Effector memory CD8-positive, alpha-beta T cell (primary cell): ENCODE results near the gene TSKS.
A peak's percentile ranks its signal among the peaks of the same experiment; 100 is the strongest.
"Not testable (repeated sequence)": the region's sequence is repeated elsewhere in the genome, so short reads cannot be mapped to it uniquely, and the experiment has no call there.

Source experiments
- ATAC-seq: fragments of 150-1000 bp; cut with Tn5 transposase; replicated peaks from 2 replicates; pipeline ENCODE4 v1.10.0; 2021; ENCODE audit warnings: mild to moderate bottlenecking, moderate library complexity
- DNase-seq, 3 experiments: peaks; one replicate each; pipeline ENCODE4 v3.0.0; 2021
- H3K27ac Mint-ChIP-seq, 2 donors: one replicate each; pipeline ENCODE4 v1.8.0; 2022; ENCODE audit warnings: mild to moderate bottlenecking in 2 of 2, mixed read lengths in 2 of 2, moderate library complexity in 2 of 2
- H3K27me3 Mint-ChIP-seq, 2 donors: one replicate each; pipeline ENCODE4 v1.8.0; 2022; ENCODE audit warnings: mixed read lengths in 2 of 2
- H3K36me3 Mint-ChIP-seq: one replicate; pipeline ENCODE4 v1.8.0; 2022; ENCODE audit warnings: mild to moderate bottlenecking, moderate library complexity, mixed read lengths; ENCODE audit not compliant: insufficient read depth
- H3K4me1 Mint-ChIP-seq, 2 donors: one replicate each; pipeline ENCODE4 v1.8.0; 2022; ENCODE audit warnings: low read depth in 2 of 2, mixed read lengths in 2 of 2
- H3K4me3 Mint-ChIP-seq, 2 donors: one replicate each; pipeline ENCODE4 v1.8.0; 2022; ENCODE audit warnings: mild to moderate bottlenecking in 2 of 2, mixed read lengths in 2 of 2, moderate library complexity in 2 of 2
- H3K9me3 Mint-ChIP-seq, 2 donors: one replicate each; pipeline ENCODE4 v1.8.0; 2022; ENCODE audit warnings: mixed read lengths in 2 of 2

Gene TSKS

GRCh38 chr19:49746206-49746958 is 16.7 kb downstream of the TSKS start:
- DNase-seq (peak; percentile 8 to 35 (median 35)), ATAC-seq (peak; percentile 75)
- Mint-ChIP-seq H3K36me3 (no peaks in the 10 kb centered on the region), H3K9me3 (no peaks in the 10 kb centered on the region), H3K27ac (no peak overlapping the region), H3K4me3 (peak overlapping the region in 1 of 2 donors; percentile 25), H3K4me1 (peaks cover 0 to 6% of the 10 kb centered on the region in 2 donors), H3K27me3 (no peaks in the 10 kb centered on the region)

DNA sequence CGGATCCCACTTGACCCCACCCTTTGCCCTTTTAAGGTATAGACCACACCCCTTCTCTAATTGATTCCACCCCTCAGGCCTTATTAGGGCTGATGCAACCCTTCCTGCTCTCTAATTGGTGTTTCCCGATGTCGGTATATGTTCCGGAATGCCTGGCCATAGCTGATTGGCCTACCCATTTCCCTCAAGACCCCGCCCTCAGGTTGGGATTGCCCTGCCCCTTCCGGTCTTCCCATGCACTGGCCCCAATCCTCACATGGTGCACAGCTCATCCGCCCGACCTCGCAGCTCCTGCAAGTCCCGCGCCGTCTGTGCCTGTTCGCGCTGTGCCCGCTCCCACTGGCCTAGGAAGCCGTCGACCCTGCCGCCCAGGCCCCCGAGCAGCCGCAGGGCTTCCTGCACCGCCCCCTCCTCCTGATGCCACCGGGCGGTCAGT is 18.1 kb downstream of the TSKS start:
- no peak for DNase-seq
- Mint-ChIP-seq H3K4me1 (peaks cover 0 to 6% of the 10 kb centered on the region in 2 donors), H3K4me3 (no peak overlapping the region), H3K36me3 (no peaks in the 10 kb centered on the region), H3K27ac (no peak overlapping the region), H3K27me3 (no peaks in the 10 kb centered on the region), H3K9me3 (no peaks in the 10 kb centered on the region)
- no peak for ATAC-seq

- H3K27ac Mint-ChIP-seq = no peak overlapping the region
- no peak overlapping the region for H3K4me3 Mint-ChIP-seq
- no peaks in the 10 kb centered on the region for H3K9me3 Mint-ChIP-seq
- H3K36me3 Mint-ChIP-seq = peaks cover 3% of the 10 kb centered on the region
- no peaks in the 10 kb centered on the region for H3K27me3 Mint-ChIP-seq
- ATAC-seq = no peak
- H3K4me1 Mint-ChIP-seq = peaks cover 6 to 8% of the 10 kb centered on the region in 2 donors
- DNase-seq = no peak
Observed at GRCh38 chr19:49741210-49741844, 21.8 kb downstream of the TSKS start.

DNA sequence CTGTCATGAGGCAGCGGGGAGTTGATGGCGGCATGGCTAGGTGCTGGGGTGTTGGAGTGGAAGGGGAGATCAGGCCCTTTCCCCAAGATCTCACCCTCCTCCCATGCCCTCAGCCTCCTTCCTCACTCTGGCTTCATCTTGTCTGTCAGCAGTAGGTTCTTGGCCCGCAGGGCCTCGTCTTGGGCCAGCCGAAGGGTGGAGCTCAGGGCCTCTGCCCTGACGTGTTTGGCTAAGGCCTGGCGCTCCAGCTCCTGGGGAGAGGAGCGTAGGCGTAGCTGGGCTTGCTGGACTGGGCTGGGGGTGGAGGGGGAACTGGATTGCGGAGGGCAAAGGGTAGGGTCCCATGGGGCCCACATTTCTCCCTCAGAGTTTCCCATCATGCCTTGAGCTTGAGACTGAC is 23.2 kb downstream of the TSKS start:
- no peak overlapping the region for H3K27ac Mint-ChIP-seq
- H3K4me3 Mint-ChIP-seq = no peak overlapping the region
- H3K36me3 Mint-ChIP-seq = peaks cover 3% of the 10 kb centered on the region
- H3K27me3 Mint-ChIP-seq = peaks cover 0 to 8% of the 10 kb centered on the region in 2 donors
- H3K9me3 Mint-ChIP-seq = no peaks in the 10 kb centered on the region
- ATAC-seq (no peak), DNase-seq (no peak)
- peaks cover 6 to 7% of the 10 kb centered on the region in 2 donors for H3K4me1 Mint-ChIP-seq

DNA sequence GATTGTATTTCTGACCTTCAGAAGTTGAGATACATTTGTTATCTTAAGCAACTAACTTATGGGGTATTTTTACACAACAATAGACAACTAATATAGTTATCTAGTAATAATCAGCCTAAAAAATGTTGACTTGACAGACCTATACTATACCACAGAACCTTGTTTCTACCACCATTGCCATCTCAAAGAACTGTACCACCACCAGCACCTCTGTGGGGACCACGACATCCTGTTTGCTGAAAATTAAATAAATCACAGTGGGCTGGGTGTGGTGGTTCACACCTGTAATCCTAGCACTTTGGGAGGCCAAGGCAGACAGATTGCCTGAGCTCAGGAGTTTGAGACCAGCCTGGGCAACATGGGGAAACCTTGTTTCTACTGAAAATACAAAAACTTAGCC is 24.0 kb downstream of the TSKS start:
- H3K4me3 Mint-ChIP-seq = no peak overlapping the region
- peaks cover 6 to 7% of the 10 kb centered on the region in 2 donors for H3K4me1 Mint-ChIP-seq
- peaks cover 3% of the 10 kb centered on the region for H3K36me3 Mint-ChIP-seq
- H3K27me3 Mint-ChIP-seq = peaks cover 0 to 9% of the 10 kb centered on the region in 2 donors
- no peak overlapping the region for H3K27ac Mint-ChIP-seq
- ATAC-seq (peak; percentile 48), DNase-seq (no peak)
- no peaks in the 10 kb centered on the region for H3K9me3 Mint-ChIP-seq

GRCh38 chr19:49738268-49738667 is 24.8 kb downstream of the TSKS start:
- Mint-ChIP-seq H3K36me3 (peaks cover 3% of the 10 kb centered on the region), H3K4me3 (no peak overlapping the region), H3K4me1 (peaks cover 6 to 7% of the 10 kb centered on the region in 2 donors), H3K27ac (peak overlapping the region in 1 of 2 donors; percentile 35), H3K9me3 (no peaks in the 10 kb centered on the region), H3K27me3 (peaks cover 0 to 9% of the 10 kb centered on the region in 2 donors)
- ATAC-seq (no peak), DNase-seq (no peak)

DNA sequence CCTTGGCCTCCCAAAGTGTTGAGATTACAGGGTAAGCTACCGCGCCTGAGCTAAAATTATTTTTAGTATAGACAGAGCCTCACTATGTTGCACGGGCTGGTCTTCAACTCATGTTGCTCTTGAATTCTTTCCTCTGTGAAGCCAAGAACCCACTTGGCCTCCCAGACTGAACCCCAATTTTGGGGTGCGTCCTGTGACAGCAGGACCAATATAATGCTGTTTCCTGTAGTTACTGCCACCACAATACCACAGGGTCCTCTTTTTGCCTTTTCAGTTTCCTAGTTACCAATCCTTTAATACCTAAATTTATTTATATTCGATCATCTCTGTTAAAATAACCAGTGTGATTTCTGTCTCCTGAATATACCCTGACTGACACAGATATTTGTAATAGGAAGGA is 32.9 kb downstream of the TSKS start:
- Mint-ChIP-seq H3K36me3 (no peaks in the 10 kb centered on the region), H3K27me3 (peaks cover 3 to 6% of the 10 kb centered on the region in 2 donors), H3K4me3 (no peak overlapping the region), H3K9me3 (no peaks in the 10 kb centered on the region), H3K4me1 (no peaks in the 10 kb centered on the region), H3K27ac (no peak overlapping the region)
- DNase-seq (no peak), ATAC-seq (no peak)

- ATAC-seq (no peak), DNase-seq (no peak)
- H3K4me1 Mint-ChIP-seq = no peaks in the 10 kb centered on the region
- peaks cover 2% of the 10 kb centered on the region for H3K36me3 Mint-ChIP-seq
- H3K27ac Mint-ChIP-seq = no peak overlapping the region
- no peak overlapping the region for H3K4me3 Mint-ChIP-seq
- no peaks in the 10 kb centered on the region for H3K9me3 Mint-ChIP-seq
- H3K27me3 Mint-ChIP-seq = peaks cover 0 to 6% of the 10 kb centered on the region in 2 donors
Observed at GRCh38 chr19:49727217-49728030, 35.7 kb downstream of the TSKS start.

DNA sequence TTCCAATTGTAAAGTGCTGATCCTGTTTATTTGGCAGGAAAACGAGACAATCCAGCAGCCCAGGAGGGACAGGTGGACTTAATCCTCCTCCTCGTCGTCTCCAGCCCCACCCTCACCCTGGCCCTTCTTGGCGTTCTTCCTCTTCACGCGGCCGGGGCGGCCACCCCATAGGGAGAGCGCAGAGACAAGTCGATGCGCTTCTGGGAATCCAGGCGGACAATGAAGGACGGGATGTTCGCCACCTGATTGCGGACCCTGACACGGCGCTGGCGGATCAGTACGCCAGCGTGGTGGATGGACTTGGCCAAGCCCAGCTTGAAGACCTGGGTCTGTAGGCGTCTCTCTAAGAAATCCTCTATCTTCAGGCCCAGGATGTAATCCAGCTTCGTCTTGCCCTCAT is 43.7 kb downstream of the TSKS start:
- not testable (repeated sequence) for H3K9me3 Mint-ChIP-seq, DNase-seq, H3K27ac Mint-ChIP-seq, H3K27me3 Mint-ChIP-seq, ATAC-seq
- H3K36me3 Mint-ChIP-seq = peaks cover 17% of the 10 kb centered on the region
- peaks cover 12 to 14% of the 10 kb centered on the region in 2 donors for H3K4me1 Mint-ChIP-seq
- H3K4me3 Mint-ChIP-seq = peak overlapping the region; percentile 25 to 53

- Mint-ChIP-seq H3K27me3 (no peaks in the 10 kb centered on the region), H3K4me3 (peak overlapping the region; percentile 25 to 53), H3K36me3 (peaks cover 17% of the 10 kb centered on the region), H3K27ac (no peak overlapping the region), H3K4me1 (peaks cover 12 to 14% of the 10 kb centered on the region in 2 donors), H3K9me3 (no peaks in the 10 kb centered on the region)
- ATAC-seq (no peak), DNase-seq (no peak)
Observed at GRCh38 chr19:49718991-49719390, 44.1 kb downstream of the TSKS start.

- H3K9me3 Mint-ChIP-seq = no peaks in the 10 kb centered on the region
- H3K27ac Mint-ChIP-seq = peak overlapping the region in 1 of 2 donors; percentile 95
- peak overlapping the region; percentile 57 to 94 for H3K4me3 Mint-ChIP-seq
- peaks cover 12 to 14% of the 10 kb centered on the region in 2 donors for H3K4me1 Mint-ChIP-seq
- peaks cover 17% of the 10 kb centered on the region for H3K36me3 Mint-ChIP-seq
- DNase-seq (no peak), ATAC-seq (no peak)
- H3K27me3 Mint-ChIP-seq = no peaks in the 10 kb centered on the region
Observed at GRCh38 chr19:49718511-49718910, 44.6 kb downstream of the TSKS start.

DNA sequence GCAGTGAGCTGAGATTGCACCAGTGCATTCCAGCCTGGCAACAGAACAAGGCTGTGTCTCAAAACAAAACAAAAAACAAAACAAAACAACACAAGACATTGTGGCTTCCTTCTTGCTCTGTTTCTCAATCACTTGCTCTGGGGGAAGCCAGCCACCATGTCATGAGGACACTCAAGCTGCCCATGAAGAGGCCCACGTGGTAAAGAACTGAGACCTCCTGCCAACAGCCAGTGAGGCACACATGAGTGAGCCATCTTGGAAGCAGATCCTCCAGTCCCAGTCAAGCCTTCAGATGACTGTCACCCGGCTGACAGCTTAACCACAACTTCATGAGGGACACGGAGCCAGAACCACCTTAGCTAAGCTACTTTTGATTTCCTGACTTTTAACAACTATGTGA is 47.0 kb downstream of the TSKS start:
- Mint-ChIP-seq H3K4me1 (peaks cover 12 to 18% of the 10 kb centered on the region in 2 donors), H3K36me3 (peaks cover 14% of the 10 kb centered on the region), H3K9me3 (no peaks in the 10 kb centered on the region), H3K4me3 (no peak overlapping the region), H3K27ac (no peak overlapping the region), H3K27me3 (peaks cover 0 to 7% of the 10 kb centered on the region in 2 donors)
- ATAC-seq (no peak), DNase-seq (no peak)

DNA sequence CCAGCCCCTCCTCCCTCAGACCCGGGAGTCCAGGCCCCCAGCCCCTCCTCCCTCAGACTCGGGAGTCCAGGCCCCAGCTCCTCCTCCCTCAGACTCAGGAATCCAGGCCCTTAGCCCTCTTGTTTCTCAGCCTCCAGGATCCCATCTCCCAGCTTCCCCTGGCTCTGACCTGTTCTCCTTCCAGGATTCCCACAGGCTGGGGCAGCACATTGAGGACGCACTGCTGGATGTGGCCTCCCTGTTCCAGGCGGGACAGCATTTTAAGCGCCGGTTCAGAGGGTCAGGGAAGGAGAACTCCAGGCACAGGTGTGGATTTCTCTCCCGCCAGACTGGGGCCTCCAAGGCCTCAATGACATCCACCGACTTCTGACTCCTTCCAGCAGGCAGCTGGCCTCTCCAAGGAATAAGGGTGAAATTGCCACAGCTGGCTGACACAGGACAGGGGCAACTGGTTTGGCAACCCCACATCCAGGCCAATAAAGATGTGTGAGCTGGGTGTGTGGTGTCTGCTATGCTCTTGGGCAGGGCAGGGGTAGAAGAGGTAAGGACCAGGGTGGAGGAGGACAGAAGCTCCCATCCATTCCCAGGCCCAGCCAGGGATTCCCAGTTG is 49.8 kb downstream of the TSKS start:
- Mint-ChIP-seq H3K36me3 (peaks cover 7% of the 10 kb centered on the region), H3K4me1 (peaks cover 12 to 18% of the 10 kb centered on the region in 2 donors), H3K27ac (no peak overlapping the region), H3K9me3 (no peaks in the 10 kb centered on the region), H3K4me3 (no peak overlapping the region), H3K27me3 (peaks cover 19 to 33% of the 10 kb centered on the region in 2 donors)
- ATAC-seq (no peak), DNase-seq (no peak)
